Stimulated activated CD8-positive, alpha-beta memory T cell treated with anti-CD3 and anti-CD28 coated beads, Interleukin-12 subunit alpha, Interleukin-12 subunit beta, amount 100 ng/mL, for 4 hours (primary cell): ENCODE data around the gene TNS1.

Experiments
- DNase-seq: peaks from one replicate; pipeline ENCODE4 v3.0.0-alpha.2; 2020; ENCODE audit warnings: low read depth

The TNS1 gene

DNA sequence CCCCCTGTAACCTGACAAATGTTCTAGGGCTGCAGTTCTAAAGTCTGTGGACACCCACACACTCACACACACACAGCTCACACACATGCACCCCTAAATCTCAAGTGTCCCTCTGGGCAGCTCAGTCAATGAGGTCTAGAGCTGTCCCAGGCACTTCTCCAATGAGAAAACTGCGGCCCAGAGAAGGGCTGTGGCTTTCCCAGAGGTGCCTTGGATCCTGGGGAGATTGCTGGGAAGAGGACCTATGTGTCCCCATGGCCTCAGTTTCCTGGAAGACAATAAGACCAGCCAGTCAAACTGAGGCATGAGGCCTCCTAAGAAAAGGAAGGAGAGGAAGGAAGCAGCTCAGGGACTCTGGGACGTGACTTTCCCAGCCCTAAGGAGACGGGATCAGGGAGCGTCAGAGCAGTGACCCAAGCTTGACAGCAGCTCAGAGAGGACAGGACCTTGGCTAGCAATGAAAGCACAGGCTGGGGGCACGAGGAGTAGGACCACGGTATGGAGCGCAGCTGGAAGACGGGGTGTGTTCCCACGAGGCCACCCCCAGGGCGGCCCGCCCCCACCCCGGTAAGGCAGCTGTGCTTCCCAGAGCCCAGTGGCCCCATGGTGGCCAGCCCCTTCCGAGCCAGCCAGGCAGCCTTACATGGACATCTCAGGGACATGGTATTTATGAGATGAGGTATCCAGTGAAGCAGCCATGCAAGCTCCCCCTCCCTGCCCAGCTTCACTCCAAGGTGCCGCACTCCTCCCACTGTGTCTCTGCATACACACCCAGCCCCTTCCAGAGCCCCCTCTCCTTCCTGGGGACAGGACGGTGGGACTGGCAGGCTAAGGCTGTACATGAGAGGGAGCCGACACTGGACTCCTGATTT, 46.0 kb downstream of the TNS1 start:
- DNase-seq, result no peak

DNA sequence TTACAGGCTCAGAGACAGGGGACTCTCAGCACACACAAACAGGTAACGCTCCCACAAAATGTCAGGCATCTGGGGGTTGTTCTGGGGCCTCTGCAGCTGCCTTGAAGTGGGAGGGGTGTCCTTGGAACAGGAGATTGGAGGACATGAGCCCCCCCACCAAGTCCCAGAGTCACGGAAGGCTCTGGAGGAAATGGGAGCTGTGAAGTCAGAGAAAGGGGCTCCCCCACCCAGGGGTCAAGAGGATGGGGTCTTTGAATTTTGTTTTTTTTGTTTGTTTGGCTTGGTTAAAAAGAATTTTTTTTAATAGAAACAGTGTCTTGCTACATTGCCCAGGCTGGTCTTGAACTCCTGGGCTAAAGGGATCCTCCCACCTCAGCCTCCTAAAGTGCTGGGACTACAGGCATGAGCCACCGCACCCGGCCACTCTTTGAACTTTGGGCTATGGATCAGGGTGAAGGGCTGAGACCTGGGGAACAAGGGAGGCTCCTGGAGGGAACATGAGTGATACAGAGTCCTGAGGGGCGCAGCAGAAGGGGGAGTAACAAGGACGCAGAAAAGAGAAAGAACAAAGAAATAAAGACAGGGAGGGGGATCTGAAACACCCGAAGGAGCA, 46.8 kb downstream of the TNS1 start:
- no peak for DNase-seq

DNA sequence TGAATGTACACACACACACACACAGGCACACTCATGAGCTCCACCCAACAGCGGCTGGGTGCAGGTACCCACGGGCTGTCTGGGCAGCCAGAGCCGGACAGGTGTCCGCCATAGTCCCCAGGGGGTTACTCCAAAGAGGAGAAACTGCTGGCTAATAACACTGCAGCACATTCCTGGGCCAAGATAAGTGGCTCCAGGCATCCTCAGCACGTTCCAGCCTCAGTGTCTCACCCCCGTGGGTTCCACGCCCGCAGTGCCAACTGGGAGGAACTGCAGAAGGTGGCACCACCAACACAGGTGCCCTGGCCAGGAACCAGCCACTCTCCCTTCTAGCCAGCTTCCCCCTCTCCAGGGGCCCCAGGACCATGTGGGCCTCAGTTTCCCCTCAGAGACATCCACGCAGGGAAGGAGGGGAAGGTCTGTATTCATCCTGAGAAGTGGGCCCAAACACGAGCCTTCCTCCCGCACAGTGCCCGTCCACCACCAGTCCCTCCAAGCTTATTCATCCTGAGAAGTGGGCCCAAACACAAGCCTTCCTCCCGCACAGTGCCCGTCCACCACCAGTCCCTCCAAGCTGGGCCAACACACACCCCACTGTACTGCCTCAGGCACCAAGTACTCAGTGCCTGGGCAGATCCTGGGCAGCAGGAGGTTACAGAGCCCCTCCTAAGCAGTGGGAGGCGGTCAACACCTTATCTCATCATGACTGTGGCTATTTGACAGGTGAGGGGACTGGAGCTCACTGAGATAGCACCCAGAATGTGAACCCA, 47.6 kb downstream of the TNS1 start:
- no peak for DNase-seq

- DNase-seq, result no peak
These were observed 48.3 kb downstream of the TNS1 start for GRCh38 chr2:217954469-217954868.

- DNase-seq, result no peak
These were observed 48.7 kb downstream of the TNS1 start for GRCh38 chr2:217954051-217954450.

GRCh38 chr2:217953531-217953932, 49.3 kb downstream of the TNS1 start:
- DNase-seq, result no peak

- DNase-seq, result no peak
These were observed 49.7 kb downstream of the TNS1 start for GRCh38 chr2:217953011-217953481.

DNA sequence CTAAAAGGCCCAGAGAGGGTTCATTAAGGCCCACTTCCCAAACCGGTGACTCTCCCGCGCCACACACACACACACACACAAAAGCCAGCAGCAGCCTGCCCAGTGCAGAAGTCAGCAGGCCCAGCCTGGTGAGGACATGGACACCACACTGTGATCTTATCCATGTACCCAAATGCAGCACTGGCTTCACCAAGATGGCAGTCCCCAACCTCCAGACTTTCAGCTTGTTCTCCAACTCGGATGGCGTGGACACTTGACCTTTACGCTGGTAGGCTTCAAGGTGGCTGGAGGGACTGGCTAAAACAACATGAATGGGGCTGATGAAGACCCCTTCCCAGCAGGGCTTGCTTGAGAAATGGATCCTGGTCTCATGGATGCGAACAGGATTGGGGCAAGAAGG, 50.4 kb downstream of the TNS1 start:
- no peak for DNase-seq

DNA sequence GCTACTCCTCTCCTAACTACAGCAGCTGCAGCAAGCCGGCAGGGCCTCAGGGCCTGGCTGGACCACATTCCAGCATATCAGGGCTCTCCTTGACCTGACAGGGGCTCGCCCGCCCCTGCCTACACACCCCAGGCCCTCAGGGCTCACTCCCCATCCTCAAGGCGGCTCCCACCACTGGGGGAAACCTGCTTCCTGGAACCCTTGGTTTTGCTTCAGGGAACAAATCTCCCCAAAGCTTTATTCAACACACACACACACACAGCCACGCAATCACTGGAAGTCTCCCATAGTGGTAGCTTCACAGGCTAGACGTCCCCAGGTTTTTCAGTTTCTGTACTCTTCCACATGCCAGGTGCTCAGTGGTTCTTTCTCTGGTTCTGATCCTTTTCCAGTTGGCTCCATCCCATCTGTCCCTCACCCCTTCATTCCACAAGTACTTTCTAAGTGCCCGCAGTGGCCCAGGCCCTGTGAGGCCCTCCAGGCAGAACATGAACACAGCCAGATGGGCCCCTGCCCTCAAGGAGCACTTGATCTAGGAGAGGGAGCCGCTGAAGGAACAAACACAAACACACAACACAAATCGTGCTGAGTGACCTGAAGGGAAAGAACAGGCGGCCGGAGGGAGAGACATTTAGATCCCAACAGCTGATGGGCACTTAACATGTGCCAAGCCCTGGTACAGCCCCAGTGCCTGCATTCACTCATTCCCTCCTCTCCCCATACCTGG, 51.1 kb downstream of the TNS1 start:
- no peak for DNase-seq

DNA sequence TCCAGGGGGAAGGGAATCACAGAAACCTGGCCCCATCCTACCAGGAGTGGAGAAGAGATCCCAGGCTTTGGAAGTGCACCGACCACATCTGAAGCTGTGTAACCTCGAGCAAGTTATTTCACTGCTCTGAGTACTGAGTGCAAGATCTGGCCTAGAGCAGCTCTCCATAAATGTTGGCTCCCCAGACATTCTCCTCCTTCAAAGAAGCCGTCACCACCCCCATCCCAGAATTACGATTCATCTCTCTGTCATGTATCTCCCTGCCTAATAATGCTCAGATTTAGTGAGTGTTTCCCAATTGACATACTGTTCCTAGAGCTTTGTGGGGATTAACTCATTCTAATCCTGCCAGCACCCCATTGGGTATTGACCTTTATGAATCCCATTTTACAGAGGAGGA, 51.7 kb downstream of the TNS1 start:
- no peak for DNase-seq

DNA sequence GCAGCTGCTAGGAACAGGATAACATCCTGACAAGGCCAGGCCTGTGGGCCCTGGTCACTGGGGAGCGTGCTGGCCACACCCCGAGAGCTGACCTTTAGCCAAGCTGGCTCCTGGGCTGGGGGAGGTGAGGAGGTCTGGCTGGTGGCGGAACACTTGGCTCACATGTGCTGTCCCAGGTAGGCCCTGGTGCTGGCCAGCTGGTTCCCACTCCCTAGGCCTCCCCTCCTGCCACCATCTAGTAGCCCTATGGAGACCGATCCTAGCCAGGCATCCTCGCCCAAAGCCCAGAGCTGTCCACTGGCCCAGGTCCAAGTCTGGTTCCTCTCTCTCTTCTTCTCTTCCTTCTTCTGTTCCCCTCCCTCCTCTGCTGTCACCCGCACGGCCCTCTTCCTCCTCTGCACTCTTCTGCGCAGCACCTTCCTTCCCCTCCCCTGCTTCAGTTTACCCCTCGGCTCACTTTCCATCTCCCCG, 52.4 kb downstream of the TNS1 start:
- DNase-seq, result no peak

DNA sequence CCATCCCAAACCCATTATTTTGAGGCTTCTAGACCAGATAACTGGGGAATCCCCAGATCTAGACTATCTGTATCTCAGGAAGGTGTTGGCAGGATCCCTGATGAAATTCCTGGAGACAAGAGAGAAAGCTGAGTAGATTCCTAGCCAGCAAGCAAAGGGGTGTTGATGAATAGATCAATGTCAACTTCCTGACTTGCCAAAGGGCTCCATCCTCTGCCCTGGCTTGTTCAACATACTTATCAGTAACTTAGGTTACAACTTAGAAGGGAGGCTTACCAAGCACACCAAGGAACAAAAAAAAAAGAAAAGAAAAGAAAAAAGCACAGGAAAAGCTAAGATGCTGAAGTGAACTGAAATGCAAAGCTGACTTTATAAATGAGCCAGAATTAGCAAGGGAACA, 53.3 kb downstream of the TNS1 start:
- no peak for DNase-seq

GRCh38 chr2:217948897-217949296, 53.9 kb downstream of the TNS1 start:
- no peak for DNase-seq

- DNase-seq, result no peak
These were observed 54.4 kb downstream of the TNS1 start for GRCh38 chr2:217948351-217948791.

- no peak for DNase-seq
These were observed 55.1 kb downstream of the TNS1 start for GRCh38 chr2:217947383-217948350.

DNA sequence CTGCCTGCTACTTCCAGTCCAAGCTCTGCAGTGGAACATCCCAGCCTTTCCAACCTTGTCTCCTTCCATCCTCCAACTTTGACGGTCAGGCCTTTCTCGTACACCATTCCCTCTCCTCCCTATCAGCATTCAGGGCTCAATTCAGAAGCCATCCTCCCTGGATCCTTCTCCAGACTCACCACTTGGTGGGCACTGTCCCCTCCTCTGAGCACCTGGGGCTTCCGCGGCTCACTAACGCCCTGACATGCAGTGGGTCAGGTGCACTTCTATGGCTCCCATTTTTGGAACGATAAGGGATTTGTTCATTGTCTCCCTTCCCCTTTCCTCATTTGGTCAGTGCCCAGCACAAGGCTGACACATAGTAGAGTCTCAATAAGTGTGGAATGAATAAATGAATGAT, 56.7 kb downstream of the TNS1 start:
- no peak for DNase-seq

GRCh38 chr2:217945530-217945929, 57.3 kb downstream of the TNS1 start:
- no peak for DNase-seq

DNA sequence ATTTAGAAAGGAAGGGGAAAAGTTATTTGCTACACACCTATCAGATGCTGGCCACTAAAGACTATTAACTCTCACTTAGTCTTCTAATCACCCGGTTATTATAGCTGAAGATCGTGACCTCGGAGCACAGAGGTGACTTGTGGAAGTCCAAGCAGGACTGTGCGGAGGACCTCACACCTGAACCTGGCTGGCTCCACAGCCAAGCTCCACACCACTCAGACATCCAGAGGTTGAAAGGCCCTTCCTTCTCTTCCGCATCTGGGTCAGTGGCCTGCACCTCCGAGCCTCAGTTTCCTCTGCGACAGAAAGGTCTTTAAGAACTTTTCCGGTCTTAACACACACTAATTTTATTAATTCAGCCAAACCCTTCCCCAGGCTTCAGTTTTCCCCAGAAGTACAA, 57.9 kb downstream of the TNS1 start:
- no peak for DNase-seq

GRCh38 chr2:217944366-217944765, 58.4 kb downstream of the TNS1 start:
- DNase-seq, result no peak

DNA sequence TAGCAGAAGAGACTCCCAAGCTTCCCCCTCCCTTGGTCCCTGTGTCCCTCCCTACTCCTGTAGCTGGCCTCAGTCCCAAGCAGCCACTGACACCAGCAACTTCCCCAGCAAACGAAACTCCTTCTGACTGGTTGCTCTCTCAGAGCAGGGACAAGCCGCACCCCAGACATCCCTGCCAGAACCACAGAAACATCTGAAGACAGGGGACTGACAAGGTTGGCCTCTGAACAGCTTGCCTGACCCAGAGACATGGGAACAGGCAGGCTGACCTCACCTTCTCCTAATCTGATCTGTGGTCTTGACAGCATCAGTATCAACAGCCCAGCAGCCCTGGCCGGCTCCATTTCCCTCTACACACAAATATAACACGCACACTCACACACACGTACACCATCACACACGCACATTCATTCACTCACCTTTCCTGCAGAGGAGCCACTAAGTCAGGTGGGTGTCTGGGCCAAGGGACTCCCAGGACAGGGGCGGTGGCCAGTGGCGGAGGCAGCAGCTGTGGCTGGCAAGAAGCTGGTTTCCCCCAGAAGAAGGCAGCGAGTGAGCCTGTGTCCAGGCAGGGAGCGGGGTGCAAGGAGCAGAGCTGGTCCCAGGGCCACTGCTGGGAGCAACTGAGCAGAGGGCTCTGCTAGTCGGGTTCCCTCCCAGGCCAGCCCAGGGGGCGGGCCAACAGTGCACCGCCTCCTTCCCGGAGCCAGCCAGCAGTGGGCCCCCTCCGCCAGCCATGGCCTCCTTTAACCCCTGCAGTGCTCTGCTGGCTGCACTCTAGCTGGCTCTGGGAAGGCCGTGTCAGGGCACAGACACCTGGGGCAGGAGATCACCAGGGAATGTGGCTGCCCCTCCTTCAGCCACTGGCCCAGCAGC, 59.1 kb downstream of the TNS1 start:
- DNase-seq, result no peak
